HG03442 (cell line): ENCODE measurements around the gene NDEL1.

ENCODE experiments used
- ATAC-seq: cut with Tn5 transposase; IDR thresholded peaks from one replicate; pipeline ENCODE4 v1.9.1; 2021; ENCODE audit warnings: mild to moderate bottlenecking, moderate library complexity; ENCODE audit not compliant: unreplicated experiment

The NDEL1 gene

DNA sequence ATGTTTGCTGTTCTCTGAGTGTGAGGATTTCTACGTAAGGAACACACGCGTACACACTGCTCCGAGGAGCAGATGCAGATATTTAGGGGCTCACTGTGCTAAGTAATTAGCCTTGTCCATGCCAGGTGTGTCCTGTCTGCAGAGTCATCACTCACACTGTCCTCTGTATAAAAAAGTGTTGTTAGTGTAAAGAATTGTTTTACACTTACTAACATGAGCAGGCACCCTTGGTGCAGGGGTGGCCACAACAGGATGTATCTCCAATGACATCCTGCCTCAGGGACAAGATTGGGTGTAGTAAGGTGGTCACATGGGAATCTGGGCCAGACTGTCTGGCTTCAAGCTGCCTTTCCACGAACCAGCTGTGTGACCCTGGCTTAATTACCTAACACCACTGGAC lies 63.9 kb downstream of the NDEL1 start:
- ATAC-seq, result no peak

DNA sequence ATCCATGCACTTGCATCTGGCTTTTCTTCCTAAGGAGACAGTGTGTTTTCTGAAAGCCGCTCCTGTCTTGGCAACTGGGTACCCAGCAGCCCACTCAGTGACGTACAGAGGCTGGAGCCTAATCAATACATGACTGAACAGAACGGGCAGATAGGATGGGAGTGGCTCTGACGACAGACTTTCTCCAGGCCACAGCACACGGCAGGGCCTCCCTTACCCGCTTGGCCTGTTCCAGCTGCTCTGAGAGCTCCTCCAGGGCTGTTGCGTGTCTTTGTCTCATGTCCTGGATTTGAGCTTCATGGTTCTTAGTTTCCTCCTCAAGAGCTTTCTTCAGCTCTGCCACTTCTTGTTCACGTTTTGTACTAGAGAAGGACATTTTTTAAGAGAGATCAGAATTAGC lies 64.9 kb downstream of the NDEL1 start:
- ATAC-seq, result no peak

DNA sequence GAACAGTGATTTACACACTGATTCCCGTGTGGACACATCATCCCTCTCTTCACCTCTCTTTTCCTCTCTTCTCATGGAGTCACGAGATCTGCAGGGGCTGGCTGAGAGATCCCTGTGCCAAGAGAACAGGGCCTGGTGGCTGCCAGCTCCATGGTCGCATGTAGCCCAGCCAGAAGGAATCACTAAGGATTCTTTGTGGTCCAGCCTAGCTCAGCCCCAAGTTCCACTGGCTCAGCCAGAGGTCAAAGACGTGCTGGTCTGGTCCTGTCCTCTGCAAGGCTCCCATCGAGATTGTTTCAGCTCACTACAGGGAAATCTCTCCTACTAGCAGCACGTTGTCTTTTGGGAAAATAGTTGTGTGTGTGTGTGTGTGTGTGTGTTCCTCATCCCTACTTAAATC lies 66.4 kb downstream of the NDEL1 start:
- no peak for ATAC-seq

DNA sequence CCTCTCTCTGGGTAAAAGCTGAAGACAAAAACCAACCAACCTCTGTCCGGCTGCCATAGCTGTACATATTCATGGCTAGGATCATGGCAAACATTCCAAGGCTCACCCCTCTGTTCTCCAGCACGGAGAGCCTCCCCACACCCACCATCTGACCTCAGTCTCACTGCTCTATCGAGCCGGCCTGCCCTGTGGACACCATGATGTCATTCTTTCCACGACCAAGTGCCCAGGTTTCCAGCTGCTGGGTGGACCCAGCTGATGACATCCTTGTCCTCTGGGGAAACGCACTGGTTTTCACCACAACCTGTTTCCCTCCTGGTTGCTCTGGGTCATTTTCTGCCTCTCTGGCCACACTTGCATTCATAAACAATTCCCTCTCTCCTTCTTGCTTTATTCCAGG lies 67.7 kb downstream of the NDEL1 start:
- ATAC-seq, result no peak

DNA sequence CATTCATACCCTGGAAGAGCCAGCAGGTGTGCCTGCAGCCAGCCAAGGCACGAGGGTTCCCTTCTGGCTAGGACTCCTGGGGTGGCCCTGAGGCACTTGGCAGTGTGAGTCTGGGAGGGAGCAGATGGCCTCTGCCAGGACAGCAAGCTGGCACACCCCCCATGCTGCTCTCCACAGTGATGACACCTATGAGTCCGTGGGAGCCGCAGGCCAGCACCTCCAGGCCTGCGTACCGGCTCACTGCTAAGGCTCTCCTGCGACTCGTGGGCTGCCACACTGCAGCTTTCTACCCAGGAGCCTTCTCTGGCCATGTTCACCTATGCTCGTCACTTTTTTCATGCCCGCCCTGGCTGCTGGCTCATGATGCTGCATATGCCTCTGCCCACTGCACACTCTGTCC lies 68.1 kb downstream of the NDEL1 start:
- ATAC-seq, result no peak

DNA sequence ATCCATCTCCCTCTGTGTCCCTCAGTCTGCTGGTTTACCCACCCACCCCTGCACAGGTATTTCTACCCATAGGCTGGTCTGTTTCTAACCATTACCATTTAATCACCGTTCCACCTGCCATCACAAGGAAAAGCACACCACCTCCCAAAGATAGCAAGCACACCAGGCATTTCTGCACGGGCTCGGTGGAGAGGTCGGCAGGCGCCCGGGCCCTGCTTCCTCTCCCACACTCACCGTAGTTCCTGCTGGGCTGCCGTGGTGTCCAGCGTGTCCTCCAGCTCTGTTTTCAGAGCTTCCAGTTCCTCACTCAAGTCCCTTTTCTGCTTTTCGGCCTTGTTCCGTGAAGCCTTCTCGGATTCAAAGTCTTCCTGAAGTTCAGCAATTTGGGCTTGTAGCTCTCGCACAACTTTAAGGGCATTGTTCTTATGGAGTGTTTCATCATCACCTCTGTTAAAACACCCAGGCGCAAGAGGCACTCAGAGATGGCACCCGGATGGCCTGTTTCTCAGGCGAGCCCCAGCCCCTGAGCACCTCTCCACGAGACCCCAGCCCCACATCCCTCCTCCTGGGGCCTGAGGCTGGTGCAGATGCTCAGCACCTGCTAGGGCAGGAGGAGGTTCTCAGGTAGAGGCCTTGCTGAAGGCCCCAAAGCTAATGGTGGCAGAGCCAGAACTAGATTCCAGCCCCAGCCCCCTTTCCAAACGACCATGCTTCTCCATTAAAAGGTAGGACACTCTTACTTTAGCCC lies 69.0 kb downstream of the NDEL1 start:
- no peak for ATAC-seq

DNA sequence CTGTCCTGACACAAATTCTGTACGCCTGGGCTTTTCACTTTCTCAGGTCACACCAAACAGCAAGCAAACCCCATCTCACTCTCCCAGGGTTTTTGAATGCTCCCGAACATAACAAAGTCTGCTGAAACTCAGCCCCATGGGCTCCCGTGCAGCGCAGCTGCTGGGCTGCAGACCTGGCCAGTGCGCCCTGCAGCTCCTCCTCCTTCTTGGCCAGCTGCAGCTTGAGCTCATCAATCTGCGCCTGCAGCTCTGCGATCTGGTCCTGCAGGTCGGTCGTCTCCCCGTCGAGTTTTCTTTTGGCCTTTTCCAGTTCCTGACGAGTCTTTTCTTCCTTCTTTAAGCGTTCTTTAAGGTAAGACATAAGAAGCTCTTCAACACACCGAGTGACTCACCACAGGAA lies 70.5 kb downstream of the NDEL1 start:
- no peak for ATAC-seq

DNA sequence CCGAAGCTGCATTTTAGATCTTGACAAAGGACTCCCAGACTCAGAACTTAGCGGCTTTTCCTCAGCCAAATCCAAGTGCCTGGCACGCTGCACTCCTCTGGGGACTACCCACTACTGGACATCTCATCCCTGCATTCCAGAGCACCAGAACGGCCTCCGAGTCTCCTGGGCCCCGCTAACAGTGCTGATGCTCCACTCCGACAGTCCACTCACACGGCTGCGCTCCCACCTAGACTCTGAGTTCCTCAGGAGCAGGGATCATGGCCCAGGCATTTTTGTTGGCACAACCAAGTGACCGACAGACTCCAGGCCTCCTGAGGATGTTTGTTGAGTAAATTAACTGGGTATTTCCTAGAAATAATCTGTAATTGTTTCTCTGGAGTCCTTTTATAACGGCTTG lies 79.1 kb downstream of the NDEL1 start:
- ATAC-seq, result no peak
